ENCODE data around the gene PKD1L1.

Gene PKD1L1

DNA sequence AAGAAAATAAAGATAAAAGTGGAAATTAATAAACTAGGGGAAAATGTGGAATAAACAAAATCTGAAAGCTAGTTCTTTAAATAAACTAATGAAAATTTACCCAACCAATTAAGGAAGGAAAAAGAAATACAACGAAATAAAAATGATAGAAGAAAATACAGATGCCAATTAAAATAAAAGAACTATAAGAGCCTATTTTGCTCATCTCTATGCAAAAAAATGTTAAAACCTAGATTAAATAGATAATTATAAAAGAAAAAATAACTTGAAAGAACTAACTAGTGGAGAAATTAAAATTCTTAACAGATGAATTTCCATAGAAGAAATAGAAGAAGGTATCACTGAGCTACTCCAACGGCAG is 32.7 kb downstream of the PKD1L1 start:
- no peak for DNase-seq
- CTCF ChIA-PET = interaction anchor here (1.2 kb wide), 1 partner anchor 23 kb away, joined by 3 read pairs; no protein-coding TSS in a partner anchor
- H3K27me3 Mint-ChIP-seq = peaks cover 4% of the 10 kb centered on the region
- no peak overlapping the region for H3K27ac Mint-ChIP-seq
- no peaks in the 10 kb centered on the region for H3K9me3 Mint-ChIP-seq
- no peaks in the 10 kb centered on the region for H3K36me3 Mint-ChIP-seq
- no peaks in the 10 kb centered on the region for H3K4me1 Mint-ChIP-seq
- H3K4me3 Mint-ChIP-seq = no peak overlapping the region

DNA sequence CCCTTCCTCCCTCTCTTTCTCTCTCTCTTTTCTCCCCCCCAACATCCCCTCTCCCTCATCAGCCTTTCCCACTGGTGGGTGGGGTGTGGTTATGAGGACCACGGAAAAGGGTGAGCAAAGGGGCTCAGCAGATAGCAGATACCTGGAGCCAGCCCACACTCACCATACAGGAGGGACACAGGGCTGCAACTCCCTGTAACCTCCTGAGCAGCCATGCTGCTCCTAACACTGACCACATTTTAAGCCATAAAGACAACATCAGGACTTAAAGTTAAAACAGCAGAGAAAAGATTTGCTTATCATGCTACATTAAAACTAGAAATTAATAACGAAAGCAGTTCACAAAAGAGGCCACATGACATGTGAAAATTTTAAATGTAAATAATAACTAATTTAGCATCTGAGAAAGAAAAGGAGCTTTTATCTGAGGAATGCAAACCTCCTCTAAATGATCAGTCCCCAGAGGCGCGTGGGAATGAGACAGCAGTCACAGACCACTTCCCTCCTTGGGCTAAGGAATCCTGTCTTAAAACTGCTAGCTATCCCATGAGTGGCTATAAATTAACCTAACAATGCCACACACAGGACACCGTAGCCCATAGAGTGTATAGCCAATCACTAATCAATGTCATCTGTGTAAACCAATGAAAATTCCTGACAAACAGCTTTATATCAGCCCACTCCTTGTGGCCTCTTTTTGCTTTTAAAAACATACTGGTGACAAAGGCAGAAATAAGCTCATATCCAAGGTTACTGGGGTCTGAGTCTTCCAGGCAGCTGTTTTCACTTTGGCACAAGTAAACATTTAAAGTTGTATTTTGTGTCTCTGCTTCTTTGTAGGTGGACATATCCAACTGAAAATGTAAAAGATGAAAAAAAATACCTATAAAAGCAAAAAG is 33.3 kb downstream of the PKD1L1 start:
- Mint-ChIP-seq H3K4me3 (no peak overlapping the region), H3K36me3 (no peaks in the 10 kb centered on the region), H3K9me3 (no peaks in the 10 kb centered on the region), H3K27me3 (peaks cover 4% of the 10 kb centered on the region), H3K27ac (no peak overlapping the region), H3K4me1 (no peaks in the 10 kb centered on the region)
- DNase-seq = no peak
- CTCF ChIA-PET = interaction anchor here (1.2 kb wide), 1 partner anchor 23 kb away, joined by 3 read pairs; no protein-coding TSS in a partner anchor

DNA sequence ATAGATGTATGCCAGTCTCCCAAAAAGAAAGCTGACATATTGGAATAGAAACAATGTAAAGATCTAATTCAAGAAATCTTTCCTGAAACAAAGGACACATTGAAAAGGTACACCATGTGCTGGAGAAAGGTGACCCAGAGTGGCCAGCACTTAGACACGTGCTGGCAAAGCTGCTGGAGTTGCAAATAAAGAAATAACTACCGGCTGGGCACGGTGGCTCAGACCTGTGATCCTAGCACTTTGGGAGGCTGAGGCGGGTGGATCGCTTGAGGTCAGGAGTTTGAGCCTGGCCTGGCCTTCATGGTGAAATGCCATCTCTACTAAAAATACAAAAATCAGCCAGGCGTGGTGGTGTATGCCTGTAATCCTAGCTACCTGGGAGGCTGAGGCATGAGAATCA is 35.9 kb downstream of the PKD1L1 start:
- peaks cover 4% of the 10 kb centered on the region for H3K27me3 Mint-ChIP-seq

DNA sequence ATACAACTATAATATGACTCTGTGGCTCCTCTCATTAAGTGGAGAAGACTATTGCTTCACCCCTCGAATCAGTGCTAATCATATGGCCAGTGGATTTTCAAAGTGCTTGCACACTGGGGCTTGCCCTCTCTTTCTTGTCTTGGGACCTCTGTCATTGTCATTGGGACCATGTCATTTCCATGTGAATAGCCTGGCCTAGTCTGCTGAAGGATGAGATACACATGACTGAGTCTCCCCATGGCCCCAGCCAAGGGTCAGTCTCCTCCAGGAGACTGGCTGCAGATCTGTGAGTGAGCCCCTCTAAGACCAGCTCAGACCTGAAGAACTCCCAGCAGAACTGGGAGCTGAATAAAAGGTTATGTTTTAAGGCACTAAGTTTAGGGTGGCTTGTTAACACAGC is 39.5 kb downstream of the PKD1L1 start:
- Mint-ChIP-seq H3K36me3 (no peaks in the 10 kb centered on the region), H3K27ac (no peak overlapping the region), H3K27me3 (no peaks in the 10 kb centered on the region), H3K9me3 (no peaks in the 10 kb centered on the region), H3K4me1 (no peaks in the 10 kb centered on the region), H3K4me3 (no peak overlapping the region)
- CTCF ChIA-PET = no interaction called here
- no peak for DNase-seq

More for the DNA sequence above, 35.9 kb downstream of the PKD1L1 start:
- DNase-seq = no peak
- H3K4me1 Mint-ChIP-seq = no peaks in the 10 kb centered on the region
- H3K36me3 Mint-ChIP-seq = no peaks in the 10 kb centered on the region
- H3K9me3 Mint-ChIP-seq = no peaks in the 10 kb centered on the region
- H3K27ac Mint-ChIP-seq = no peak overlapping the region
- CTCF ChIA-PET = no interaction called here
- H3K4me3 Mint-ChIP-seq = no peak overlapping the region

DNA sequence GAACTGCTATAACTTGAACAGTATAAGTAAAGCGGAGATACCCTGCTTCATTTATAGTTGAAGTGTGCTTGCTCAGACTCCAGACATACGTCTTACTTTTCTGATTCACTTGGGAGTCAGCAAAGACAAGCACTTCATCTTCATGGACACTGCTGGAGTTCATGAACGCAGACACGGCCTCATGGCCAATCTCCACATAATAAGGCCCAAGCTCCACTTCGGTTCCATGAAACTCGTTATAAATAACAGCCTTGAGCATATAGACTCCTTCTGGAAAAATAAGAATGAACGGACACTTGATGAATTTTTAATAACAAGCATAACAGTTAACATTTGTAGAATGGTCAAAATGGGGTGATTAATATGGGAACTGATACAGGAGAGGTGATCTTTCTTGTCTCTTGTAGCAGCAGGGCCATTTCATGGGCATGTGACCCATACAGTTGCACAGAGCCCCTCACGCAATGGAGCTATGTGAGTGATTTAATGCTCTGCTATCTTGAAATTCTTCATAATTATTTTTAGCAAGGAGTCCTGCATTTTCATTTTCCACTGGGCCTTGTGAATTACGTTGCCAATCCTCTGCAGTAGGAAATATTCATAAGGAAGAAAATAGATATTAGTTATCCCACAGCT is 40.2 kb downstream of the PKD1L1 start:
- CTCF ChIA-PET = interaction anchor here (0.6 kb wide), 1 partner anchor 203 kb away, joined by 4 read pairs; no protein-coding TSS in a partner anchor
- Mint-ChIP-seq H3K27me3 (no peaks in the 10 kb centered on the region), H3K4me3 (no peak overlapping the region), H3K9me3 (no peaks in the 10 kb centered on the region), H3K36me3 (no peaks in the 10 kb centered on the region), H3K27ac (no peak overlapping the region), H3K4me1 (no peaks in the 10 kb centered on the region)
- DNase-seq = no peak

DNA sequence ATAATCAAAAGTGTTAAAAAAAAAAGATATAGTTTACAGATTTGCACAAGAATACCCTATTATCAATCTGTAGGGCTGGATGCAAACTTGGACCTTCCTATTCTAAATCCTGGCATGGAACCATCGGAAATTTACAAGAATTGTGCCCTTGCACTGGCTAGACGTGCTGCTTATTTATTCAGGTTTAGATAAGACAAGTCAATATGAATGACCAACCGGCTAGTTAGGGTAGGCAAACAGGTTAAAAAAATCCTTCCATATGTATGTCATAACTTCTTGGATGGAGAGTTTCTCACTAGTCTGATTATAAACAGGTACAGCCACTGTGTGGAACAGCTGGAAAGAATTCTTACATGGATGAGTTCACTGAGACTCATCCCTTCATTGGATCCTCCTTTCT is 41.4 kb downstream of the PKD1L1 start:
- H3K27ac Mint-ChIP-seq = no peak overlapping the region
- no peak for DNase-seq
- no peaks in the 10 kb centered on the region for H3K36me3 Mint-ChIP-seq
- no peaks in the 10 kb centered on the region for H3K9me3 Mint-ChIP-seq
- no peaks in the 10 kb centered on the region for H3K4me1 Mint-ChIP-seq
- CTCF ChIA-PET = no interaction called here
- peaks cover 1% of the 10 kb centered on the region for H3K27me3 Mint-ChIP-seq
- H3K4me3 Mint-ChIP-seq = no peak overlapping the region

DNA sequence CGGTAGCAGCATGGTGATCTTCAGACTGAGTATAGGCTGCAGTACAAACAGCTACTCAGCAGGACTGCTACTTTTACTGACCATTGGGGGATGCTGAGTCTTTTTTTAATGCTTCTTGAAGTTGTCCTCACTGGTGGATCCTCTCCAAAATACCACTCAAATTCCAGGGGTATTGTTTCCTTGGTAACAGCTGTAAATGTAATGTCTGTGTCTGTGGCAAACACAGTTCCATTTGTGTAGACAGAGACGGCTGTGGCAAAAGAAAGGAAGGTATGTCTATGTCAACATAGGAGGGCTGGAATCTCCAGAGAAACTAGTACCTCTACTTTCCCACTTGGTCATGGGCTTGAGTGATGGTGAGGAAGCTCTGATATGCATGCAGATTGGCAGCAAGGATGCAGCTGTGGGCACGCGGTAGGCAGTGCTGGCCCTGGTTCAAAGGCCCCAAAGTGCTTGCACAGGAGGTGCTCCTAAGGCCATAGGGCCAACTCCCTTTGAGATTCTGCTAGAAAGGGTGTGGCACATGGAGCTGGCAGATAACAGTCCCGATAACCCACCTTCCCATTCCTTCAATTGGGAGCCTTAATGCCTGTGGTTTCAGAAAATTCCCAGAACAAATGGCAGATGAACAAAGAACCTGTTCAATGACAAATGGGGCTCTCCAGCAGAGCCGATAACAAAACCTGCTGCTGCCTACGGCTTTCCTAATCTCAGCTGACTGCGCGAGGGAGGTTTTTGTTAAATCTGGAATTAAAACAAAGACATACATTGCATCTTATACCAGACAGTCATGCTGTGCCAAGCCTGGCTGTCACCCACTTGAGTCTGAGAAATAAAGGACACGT is 43.0 kb downstream of the PKD1L1 start:
- H3K9me3 Mint-ChIP-seq = no peaks in the 10 kb centered on the region
- no peaks in the 10 kb centered on the region for H3K36me3 Mint-ChIP-seq
- DNase-seq = no peak
- peaks cover 5% of the 10 kb centered on the region for H3K27me3 Mint-ChIP-seq
- H3K27ac Mint-ChIP-seq = no peak overlapping the region
- CTCF ChIA-PET = no interaction called here
- no peaks in the 10 kb centered on the region for H3K4me1 Mint-ChIP-seq
- no peak overlapping the region for H3K4me3 Mint-ChIP-seq

DNA sequence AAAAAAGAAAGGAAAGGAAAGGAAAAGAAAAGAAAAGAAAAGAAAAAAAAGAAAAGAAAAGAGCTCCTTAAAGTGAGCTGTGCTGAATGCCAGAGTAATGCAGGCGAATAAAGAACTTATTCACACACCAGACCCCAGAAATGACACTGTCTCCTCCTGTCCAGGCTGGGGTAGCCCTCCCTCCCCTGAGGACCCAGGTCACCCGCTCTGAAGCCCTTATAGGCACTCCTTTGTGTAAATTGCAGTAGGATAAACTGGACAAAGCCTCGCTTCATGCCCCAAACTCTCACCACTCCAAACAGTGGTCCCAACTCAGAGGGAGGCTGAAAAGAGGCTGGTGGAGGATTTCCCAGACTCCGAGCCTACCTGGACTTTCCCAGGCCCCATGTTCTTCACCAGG is 46.3 kb downstream of the PKD1L1 start:
- CTCF ChIA-PET = no interaction called here
- Mint-ChIP-seq H3K9me3 (no peaks in the 10 kb centered on the region), H3K4me1 (no peaks in the 10 kb centered on the region), H3K36me3 (no peaks in the 10 kb centered on the region), H3K27me3 (peaks cover 5% of the 10 kb centered on the region), H3K4me3 (no peak overlapping the region), H3K27ac (no peak overlapping the region)
- DNase-seq = no peak

DNA sequence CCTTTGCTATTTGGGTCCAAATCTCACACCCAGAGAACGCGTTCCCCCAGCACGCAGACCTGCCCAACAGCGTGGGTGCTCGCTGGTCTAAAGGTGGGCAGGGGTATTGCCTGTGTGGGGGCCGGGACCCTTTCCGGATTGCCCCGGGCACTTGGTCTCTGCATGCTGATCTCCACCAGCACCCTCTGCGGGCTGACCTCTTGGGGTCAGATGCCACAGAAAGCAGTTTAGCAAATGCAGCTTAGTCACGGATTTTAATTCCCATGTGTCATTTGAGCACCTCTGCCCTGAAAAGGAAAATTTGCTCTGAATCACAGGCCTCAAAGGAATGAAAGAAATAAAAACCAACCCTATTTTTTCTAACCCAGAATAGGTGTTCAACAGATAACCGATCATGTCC is 46.7 kb downstream of the PKD1L1 start:
- Mint-ChIP-seq H3K4me3 (no peak overlapping the region), H3K27me3 (peaks cover 5% of the 10 kb centered on the region), H3K4me1 (no peaks in the 10 kb centered on the region), H3K9me3 (no peaks in the 10 kb centered on the region), H3K27ac (no peak overlapping the region), H3K36me3 (no peaks in the 10 kb centered on the region)
- CTCF ChIA-PET = no interaction called here
- DNase-seq = no peak

DNA sequence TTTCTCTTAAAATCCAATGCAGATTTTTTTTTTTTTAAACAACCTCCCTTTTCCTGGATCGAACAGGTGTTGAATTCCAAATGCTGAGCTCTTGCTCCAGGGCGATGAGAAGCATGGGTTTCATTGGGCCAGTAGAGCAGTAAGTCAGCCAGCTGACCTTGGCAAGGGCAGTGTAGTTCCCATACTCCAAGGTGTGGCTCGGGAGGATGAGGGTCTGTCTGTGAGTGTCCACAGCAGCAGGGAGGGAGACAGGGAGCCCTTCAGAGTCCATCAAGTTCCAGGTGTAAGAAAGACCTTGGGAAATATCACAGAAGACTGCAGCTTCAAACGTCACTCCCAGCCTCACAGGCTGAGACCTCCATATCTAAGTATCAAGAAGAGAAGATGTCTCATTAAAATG is 50.4 kb downstream of the PKD1L1 start:
- Mint-ChIP-seq H3K27me3 (peaks cover 5% of the 10 kb centered on the region), H3K36me3 (no peaks in the 10 kb centered on the region), H3K4me1 (no peaks in the 10 kb centered on the region), H3K27ac (no peak overlapping the region), H3K9me3 (no peaks in the 10 kb centered on the region), H3K4me3 (no peak overlapping the region)
- CTCF ChIA-PET = interaction anchor here (1.0 kb wide), 1 partner anchor 47 kb away, joined by 3 read pairs; no protein-coding TSS in a partner anchor
- DNase-seq = no peak

DNA sequence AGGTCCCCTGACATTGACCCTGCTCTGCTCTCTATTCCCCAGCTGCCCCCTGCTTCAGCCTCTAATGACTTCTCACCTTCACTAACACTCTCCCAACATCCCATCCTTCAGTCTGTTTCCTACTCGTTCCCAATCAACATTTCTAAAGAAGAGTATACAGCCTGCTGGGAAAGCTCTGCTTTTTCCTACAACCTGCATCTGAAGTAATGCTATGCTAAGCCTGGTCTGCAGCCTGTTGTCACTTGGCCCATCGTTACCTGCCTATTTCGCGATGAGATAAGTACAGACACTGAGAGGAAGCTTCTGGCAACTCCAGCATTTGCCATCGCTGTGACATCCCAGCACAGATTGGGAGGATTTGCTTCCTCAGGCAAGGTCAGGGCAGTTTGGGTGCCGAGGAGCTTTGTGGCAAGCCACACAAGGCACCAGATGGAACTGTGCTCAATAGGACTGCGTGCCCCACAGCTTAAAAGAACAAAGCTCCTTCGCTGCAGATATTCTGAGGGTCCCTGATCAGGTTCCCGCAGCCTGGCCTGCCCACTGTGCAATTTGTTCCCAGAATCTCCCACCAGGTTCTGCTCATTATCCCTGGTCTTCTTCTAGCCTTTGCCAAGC is 51.4 kb downstream of the PKD1L1 start:
- Mint-ChIP-seq H3K4me3 (no peak overlapping the region), H3K36me3 (no peaks in the 10 kb centered on the region), H3K4me1 (no peaks in the 10 kb centered on the region), H3K9me3 (no peaks in the 10 kb centered on the region), H3K27ac (no peak overlapping the region), H3K27me3 (peaks cover 5% of the 10 kb centered on the region)
- DNase-seq = no peak
- CTCF ChIA-PET = interaction anchor here (1.0 kb wide), 1 partner anchor 48 kb away, joined by 3 read pairs; no protein-coding TSS in a partner anchor

DNA sequence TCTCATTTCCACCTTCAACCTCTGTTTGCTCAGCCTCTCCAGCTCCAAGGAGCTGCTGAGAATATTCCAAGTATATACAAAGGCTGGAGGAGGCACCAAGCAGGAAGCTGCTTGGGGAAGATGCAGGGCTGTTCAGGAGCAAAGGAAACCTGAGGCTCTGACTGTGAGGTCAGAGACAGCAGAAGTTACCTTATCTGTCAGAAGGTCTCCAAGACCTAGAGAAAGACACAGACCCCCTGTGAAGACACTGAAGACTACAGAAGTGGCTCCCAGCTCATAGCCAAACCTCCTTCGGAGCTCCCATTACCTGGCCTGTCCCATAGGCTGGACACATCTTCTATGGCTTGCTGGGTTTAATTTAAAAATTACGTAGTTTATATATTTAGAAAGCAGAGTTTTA is 53.2 kb downstream of the PKD1L1 start:
- H3K4me1 Mint-ChIP-seq = no peaks in the 10 kb centered on the region
- H3K36me3 Mint-ChIP-seq = no peaks in the 10 kb centered on the region
- no peaks in the 10 kb centered on the region for H3K9me3 Mint-ChIP-seq
- no peak overlapping the region for H3K27ac Mint-ChIP-seq
- no peak overlapping the region for H3K4me3 Mint-ChIP-seq
- CTCF ChIA-PET = no interaction called here
- no peak for DNase-seq
- H3K27me3 Mint-ChIP-seq = no peaks in the 10 kb centered on the region

DNA sequence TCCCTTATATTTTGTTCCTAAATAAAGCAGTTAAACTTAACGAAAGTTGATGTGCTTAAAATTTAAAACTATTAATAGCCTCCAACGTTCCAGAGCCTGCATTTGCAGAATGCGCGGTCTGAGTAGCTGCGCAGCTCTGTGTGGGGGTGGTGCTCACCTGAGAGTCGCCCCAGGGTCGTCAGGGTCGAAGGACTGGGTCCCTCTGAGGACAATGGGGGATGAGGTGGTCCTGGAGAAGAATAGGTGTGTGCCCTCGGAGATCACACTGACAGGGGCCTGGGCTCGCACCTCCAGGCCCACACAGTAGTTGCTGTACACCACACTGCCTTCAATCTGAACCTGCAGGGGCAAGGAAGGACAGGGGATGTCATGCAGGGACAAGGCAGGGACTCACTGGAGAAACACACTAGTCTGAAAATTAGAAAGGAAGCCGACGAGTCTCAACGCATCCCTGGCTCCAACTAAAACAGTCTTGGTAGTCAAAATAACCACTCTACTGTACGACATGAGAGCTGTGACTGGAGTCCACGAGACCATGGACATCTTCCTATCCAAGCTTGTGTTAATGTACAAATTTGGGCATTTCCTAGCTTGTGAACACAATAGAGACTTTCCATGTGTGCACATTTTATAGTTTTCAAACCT is 54.4 kb downstream of the PKD1L1 start:
- no peak for DNase-seq
- Mint-ChIP-seq H3K9me3 (no peaks in the 10 kb centered on the region), H3K4me3 (no peak overlapping the region), H3K27me3 (no peaks in the 10 kb centered on the region), H3K4me1 (no peaks in the 10 kb centered on the region), H3K27ac (no peak overlapping the region), H3K36me3 (no peaks in the 10 kb centered on the region)
- CTCF ChIA-PET = interaction anchor here (0.7 kb wide), 1 partner anchor 9 kb away, joined by 3 read pairs; no protein-coding TSS in a partner anchor

Measured in activated naive CD4-positive, alpha-beta T cell treated with anti-CD3 and anti-CD28 coated beads, Interleukin-2, amount 10 ng/mL, durations not matched to agents 7 days and 5 days (primary cell).